Stimulated activated CD4-positive, alpha-beta T cell treated with anti-CD3 and anti-CD28 coated beads, Interleukin-2, amount 100 ng/mL, for 48 hours (primary cell): Measurements from ENCODE around the gene LCE1E.

ENCODE experiments used
- DNase-seq, 2 donors: peaks; one replicate each; pipeline ENCODE4 v3.0.0-alpha.2; 2020

Gene LCE1E

DNA sequence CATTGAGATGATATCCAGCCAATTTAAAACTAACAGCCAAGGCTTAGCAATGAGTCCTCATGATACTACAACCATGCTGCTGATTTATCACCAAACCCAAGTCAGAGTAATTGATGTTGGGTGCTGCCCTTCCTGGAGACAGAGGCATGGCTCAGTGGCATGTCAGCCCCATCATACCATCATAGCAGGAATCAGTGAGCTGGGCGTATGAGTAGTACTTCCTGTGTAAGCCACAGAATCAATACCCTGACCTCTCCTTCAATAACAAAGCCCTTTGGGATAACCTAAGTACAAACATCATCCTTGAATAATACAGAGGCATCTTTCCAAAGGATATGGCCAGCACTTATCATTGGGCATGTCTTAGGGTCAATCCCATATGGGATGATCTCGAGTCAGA, 3.0 kb upstream of the LCE1E start:
- DNase-seq, result no peak

DNA sequence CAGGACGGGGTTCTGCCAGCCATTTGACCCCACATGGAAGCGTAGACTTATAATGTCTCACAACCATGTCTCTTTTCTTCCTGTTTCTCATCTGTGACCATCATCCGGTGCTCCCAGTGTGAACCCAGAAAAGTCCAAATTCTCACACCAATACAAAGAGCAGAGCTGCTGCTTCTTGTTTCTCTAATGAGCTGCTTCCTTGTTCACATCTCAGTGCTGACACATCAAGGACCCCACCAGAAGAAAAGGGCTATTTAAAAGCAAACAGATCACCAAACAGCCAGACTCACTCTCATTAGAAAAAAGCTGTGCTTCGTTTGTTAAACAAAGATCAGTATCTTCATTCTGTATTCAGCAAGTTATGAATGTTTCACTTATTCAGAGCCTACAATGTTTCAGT, 9.6 kb downstream of the LCE1E start:
- no peak for DNase-seq

DNA sequence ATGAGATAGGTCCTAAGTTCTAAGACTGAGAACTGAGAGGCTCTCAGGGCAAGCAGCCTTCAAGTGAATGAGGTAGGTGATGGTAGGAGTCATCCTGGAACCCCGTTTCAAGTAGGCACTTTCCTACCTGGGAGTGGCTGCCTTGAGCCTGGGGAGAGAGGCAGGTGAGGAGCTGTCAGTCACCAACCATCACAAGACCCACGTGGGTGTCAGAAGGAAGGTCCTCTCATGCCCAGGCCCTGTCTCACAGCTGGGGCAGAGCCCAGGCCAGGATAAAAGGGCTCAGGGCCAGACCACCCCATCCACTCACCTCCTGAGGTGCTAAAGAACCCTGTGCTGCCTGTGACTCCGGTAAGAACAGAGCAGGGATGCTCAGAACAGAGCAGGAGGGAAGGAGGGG, 10.4 kb downstream of the LCE1E start, which contains the start of gene LCE1D:
TSS of gene LCE1D (plus strand) at position 301 of the 400 bp plus-strand sequence. CDS start 1,074 bp downstream, outside the sequence.
- no peak for DNase-seq

DNA sequence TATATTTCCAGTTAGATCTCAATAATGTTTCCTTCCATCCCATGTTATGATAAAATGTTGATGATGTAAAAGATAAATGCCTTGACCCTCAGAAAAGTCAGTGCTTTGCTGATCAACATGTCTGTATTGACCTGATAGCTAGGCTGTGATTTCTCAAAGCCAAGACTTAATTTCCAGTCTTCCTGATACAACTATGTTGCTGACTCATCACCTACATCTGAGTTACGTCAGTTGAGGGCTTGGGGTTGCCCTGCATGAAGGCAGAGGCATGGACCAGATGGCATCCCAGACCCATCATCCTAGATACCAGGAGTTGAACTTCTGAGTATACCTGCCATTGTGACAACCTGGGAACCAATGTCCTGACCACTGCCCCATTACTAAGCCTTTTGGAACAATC, 15.3 kb downstream of the LCE1E start:
- DNase-seq, result no peak

DNA sequence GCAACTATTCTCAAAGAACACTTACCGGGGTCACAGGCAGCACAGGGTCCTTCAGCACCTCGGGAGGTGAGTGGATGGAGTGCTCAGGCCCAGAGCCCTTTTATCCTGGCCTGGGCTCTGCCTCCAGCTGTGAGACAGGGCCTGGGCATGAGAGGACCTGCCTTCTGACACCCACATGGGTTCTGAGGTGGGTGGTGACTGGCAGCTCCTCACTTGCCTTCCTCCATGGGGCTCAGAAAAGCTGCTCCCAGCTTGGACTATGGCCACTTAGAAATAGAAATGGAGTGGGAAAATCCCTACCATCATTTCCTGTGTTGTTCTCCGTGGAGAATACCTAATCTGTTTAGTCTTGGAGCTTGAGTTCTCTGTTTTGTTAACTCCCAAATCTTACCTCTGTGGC, 20.5 kb downstream of the LCE1E start, which contains the start of gene LCE1C:
TSS of gene LCE1C (minus strand) at position 76 of the 400 bp plus-strand sequence. CDS start 1,173 bp downstream, outside the sequence.
- DNase-seq, result no peak

DNA sequence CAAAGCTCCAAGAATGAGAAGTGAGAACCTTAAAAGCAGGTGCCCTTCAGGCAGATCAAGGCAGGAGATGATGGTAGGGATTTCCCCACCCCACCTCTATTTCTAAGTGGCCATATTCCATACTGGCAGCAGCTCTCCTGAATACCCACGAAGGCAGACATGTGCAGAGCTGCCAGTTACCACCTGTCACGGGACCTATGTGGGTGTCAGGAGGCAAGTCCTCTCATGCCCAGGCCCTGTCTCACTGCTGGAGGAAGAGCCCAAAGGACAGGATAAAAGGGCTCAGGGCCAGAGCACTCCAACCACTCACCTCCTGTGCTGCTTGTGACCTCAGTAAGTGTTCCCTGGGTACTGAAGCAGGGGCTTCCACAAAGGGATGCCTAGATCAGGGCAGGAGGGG, 25.0 kb downstream of the LCE1E start:
- DNase-seq, result no peak

DNA sequence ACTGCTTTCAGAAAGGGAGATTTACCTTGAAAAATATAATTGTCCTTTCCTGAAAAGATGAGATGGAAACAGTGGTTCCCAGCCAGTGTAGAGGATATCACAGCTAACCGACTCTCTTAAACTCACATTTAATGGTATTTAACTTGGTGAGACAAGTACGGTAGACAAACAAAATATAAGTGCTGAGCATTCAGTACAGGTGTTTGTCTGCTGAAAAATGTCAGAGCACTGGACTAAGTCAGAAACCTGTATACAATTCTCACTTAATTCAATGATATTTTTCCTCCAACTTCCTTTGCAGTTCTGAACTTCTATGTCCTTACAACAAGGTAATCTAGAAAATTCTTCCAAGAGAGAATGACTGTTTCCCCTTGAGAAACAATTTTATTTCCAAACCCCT, 25.6 kb downstream of the LCE1E start, which contains the start of gene LCE1B:
TSS of gene LCE1B (plus strand) at position 301 of the 400 bp plus-strand sequence. CDS start 476 bp downstream, outside the sequence.
- no peak for DNase-seq

DNA sequence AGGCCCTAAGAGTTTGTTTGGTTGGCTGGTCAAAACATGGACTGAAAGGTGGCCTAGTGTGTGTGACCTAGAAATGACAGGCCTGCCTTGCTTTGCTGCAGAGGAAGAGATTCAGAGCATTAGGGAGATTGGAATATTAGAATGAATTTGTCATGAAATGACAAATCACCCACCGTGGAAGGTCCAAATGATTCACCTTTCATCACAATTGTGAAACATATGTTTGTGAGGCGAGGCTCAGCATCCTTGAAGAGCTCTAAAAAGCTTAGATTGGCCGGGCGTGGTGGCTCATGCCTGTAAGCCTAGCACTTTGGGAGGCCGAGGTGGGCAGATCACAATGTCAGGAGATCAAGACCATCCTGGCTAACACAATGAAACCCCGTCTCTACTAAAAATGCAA, 31.3 kb downstream of the LCE1E start:
- no peak for DNase-seq

DNA sequence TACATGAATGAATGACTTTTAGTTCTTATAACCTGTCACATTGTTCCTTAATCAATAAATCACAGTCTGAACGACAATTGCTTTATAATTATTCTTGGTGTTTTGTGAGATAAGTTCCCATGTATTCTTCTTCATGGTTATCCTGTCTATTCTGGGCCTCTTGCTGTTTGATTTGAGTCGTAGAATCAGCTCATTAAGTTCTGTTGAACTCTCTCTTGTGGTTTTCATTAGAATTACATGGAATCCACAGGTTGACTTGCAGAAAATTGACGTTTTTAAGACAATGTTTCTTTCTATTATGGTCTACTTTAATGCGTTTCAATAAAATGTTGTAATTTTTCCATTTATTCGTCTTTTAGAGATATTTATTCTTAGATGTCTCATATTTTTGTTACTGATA, 37.2 kb downstream of the LCE1E start:
- DNase-seq, result no peak

DNA sequence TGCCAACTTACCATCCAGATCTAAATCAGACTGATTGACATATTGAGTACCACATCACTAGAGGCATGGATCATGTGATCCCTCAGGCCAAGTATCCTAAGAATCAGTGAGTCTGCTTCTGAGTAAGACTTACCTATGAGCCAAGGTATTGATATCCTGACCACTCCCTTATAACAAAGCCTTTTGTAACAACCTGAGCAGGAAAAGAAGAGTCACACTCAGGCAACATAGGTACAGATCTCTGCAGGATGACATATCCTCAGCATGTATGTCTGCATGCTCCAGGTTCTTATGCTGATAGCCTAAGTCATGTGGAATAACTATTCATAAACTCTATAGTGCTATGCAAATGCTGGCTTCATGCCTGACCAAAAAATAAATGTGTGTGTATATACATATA, 38.9 kb downstream of the LCE1E start:
- no peak for DNase-seq

DNA sequence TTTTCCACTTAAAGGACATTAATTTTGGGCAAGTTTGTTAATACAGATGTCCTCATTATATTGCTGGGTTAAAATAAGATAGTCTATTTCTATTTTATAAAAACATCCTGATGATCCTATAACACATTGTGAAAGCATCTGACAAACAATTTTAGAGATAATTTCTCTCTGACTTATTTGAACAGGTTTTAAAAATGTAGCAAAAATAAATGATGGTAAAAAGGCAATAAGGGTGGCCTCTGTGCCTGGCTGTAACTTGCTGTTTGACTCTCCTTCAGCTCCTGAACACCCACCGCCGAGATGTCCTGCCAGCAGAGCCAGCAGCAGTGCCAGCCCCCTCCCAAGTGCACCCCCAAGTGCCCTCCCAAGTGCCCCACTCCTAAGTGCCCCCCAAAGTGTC, 41.1 kb downstream of the LCE1E start, which contains the start of gene LCE1A:
TSS of gene LCE1A (plus strand) at position 301 of the 400 bp plus-strand sequence. CDS start at position 301, 0 bp downstream.
- DNase-seq, result no peak

DNA sequence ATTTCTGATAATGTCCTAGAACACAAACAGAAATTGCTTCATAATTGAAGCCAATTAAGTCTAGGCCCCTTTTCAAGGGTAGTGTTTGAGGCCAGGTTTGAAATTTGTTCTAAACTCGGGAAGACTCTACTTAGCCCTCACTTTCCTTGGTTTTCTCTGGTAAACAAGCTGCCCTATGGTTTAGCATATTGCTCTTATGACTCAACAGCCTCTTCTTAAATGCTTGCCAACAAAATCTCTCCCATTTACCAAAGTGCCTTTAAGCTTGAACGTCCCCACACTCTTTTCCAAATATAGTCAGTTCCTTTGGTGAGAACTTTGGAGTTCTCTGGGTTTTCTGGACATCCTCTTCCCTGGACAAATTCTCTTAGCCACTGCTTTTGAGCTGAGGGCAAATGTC, 50.8 kb downstream of the LCE1E start:
- DNase-seq, result no peak
